Adrenal gland (tissue), 12 donors: ENCODE measurements around the gene QSOX1. TPM values are rescaled to one million over a fixed set of nuclear protein-coding genes. Genes with fewer than 3 reads are reported as not detected.

Source experiments
- DNase-seq, 7 donors: peaks; one replicate each; pipeline ENCODE4 v3.0.0-alpha.2; 2019 to 2020
- H3K27ac ChIP-seq, 5 donors: fragments of 200-600 bp; sonication (generic) in 4 of 5; 1 replicate in 3 of 5; 2 replicates in 2 of 5; pipeline versions ENCODE4 v1.5.1 to v1.8.0; 2016 to 2020; ENCODE audit warnings: mild to moderate bottlenecking in 1 of 5
- H3K27me3 ChIP-seq: fragments of 200-600 bp; 2 replicates; pipeline ENCODE4 v1.8.0; 2021
- H3K36me3 ChIP-seq, 2 donors: fragments of 200-600 bp; replicated peaks in 1 of 2; 1 replicate in 1 of 2; 2 replicates in 1 of 2; pipeline versions ENCODE4 v1.5.1 to v1.8.0; 2018 to 2022
- H3K4me1 ChIP-seq, 2 donors: fragments of 200-600 bp; replicated peaks in 1 of 2; 1 replicate in 1 of 2; 2 replicates in 1 of 2; pipeline versions ENCODE4 v1.5.1 to v1.8.0; 2018 to 2021
- H3K4me3 ChIP-seq, 4 donors: fragments of 200-600 bp; sonication (generic) in 3 of 4; one replicate each; pipeline ENCODE4 v1.5.1; 2016 to 2018
- H3K9me3 ChIP-seq, 3 donors: fragments of 200-600 bp; sonication (generic) in 1 of 3; replicated peaks in 1 of 3; 1 replicate in 2 of 3; 2 replicates in 1 of 3; pipeline versions ENCODE4 v1.5.1 to v1.8.0; 2016 to 2021
- CTCF ChIP-seq, 6 experiments: fragments of 450-650 bp in 4 of 6; fragments of 200-600 bp in 2 of 6; sonication (generic) in 1 of 6; IDR thresholded peaks; 1 replicate in 5 of 6; 2 replicates in 1 of 6; pipeline versions ENCODE4 v1.5.1 to v1.8.0; 2016 to 2021; ENCODE audit warnings: antibody characterized with exemption in 6 of 6, mild to moderate bottlenecking in 2 of 6, moderate library complexity in 1 of 6
- POLR2A ChIP-seq, 2 donors: fragments of 450-650 bp; IDR thresholded peaks; one replicate each; pipeline ENCODE4 v1.6.1; 2017; ENCODE audit warnings: antibody characterized with exemption in 2 of 2, mild to moderate bottlenecking in 2 of 2, moderate library complexity in 1 of 2
- WGBS, 4 donors: extraction: QIAGEN DNeasy Blood & Tissue Kit in 2 of 4; methylation state at CpG; one replicate each; pipeline versions ENCODE4 v1.1.5 to v1.1.7; 2013 to 2017; 5-methylcytosine and 5-hydroxymethylcytosine counted together
- intact Hi-C, 2 donors: fragments of 100-400 bp; cut with DNase I; formaldehyde crosslinking; loops; one replicate each; pipeline versions ENCODE4 v1.14.1 to v1.15.0; 2022 to 2023
- polyA plus RNA-seq, 3 donors: library from polyadenylated mRNA; stranded (reverse); fragments of 200-250 nt in 2 of 3; fragments of 350-450 nt in 1 of 3; fragmentation: Illumina TruSeq in 1 of 3; extraction: RNeasy Lipid Tissue Mini Kit (QIAGEN cat#74804) in 1 of 3; gene quantifications; one replicate each; pipeline ENCODE4 v1.2.3, GENCODE V29; 2013 to 2014
- total RNA-seq, 9 donors: library from RNA; depleted of rRNA in 4 of 9; stranded (reverse); fragments of >200 nt in 4 of 9; fragments of 120-200 nt in 1 of 9; fragmentation: NEBNext Ultra II Directional in 1 of 9; extraction: Animal tissue kit (Norgen Biotek cat#: 25700) in 1 of 9; gene quantifications; one replicate each; pipeline versions ENCODE4 v1.1.0 to v1.2.4, GENCODE V29; 2013 to 2023
- donor health status: healthy with polysubstance abuse.
- donor health status: Bipolar disorder and iron deficiency.
- donor health status: DM: yes; HTN: yes; CAD: no.
- donor health status: DM: no; HTN: no; CAD: no.
- donor health status: DM: no; HTN: no; CAD: no.
- donor health status: DM: yes; HTN: yes; CAD: no.

Gene QSOX1
- total and polyA plus RNA-seq, 12 donors = 33.7 to 234 (median 129) TPM

DNA sequence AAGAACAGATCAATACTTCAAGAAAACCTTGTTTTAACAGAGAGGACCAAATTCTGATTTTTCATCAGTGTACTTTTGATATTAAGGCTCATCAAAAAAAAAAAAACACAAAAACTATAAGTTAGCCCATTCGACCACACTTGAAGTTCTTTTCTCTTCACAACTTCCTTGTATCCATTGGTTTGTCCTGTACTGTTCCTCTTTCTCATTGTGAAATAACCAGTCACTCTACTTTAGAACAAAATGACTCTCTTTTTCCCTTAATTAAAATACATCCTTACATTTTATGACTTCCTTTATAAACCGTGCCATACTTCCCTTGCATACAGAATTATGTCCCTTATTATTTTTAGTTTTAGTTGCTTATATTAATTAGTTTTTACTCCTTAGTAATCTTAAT, 8.4 kb downstream of the QSOX1 start:
- Histone ChIP-seq H3K4me1 (peaks cover 13 to 32% of the 10 kb centered on the region in 2 donors), H3K4me3 (no peak overlapping the region), H3K36me3 (no peaks in the 10 kb centered on the region), H3K27ac (no peak overlapping the region), H3K27me3 (no peaks in the 10 kb centered on the region), H3K9me3 (no peaks in the 10 kb centered on the region)
- DNase-seq = no peak
- WGBS, 4 donors = 72 to 76% (median 72%) methylated on average over 2 of the region's 2 CpGs
- TF ChIP-seq CTCF (IDR thresholded peaks at IDR 0.05) (no peak), POLR2A (IDR thresholded peaks at IDR 0.05) (no peak)
- intact Hi-C loops = no loop called here

DNA sequence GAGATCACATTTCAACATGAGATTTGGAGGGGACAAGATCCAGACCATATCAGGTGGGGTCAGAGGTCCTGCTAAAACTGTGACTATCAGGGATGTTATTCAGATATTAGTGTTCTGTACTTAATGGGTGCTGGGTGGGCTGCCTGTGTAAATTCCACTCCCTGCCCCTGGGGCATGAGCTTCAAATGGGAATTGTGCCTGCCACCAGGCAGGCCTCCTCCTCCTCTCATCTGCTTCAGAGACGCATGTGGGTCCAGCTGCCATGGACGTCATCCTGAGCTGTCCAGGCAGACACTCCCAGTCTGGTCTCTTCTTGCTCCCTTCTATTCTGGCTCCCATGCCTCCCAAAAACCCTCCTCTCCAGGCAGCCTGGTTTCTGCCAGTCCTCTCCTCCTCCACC, 10.4 kb downstream of the QSOX1 start:
- no peak for TF ChIP-seq POLR2A (IDR thresholded peaks at IDR 0.05)
- TF ChIP-seq CTCF (IDR thresholded peaks at IDR 0.05) = no peak
- H3K27me3 ChIP-seq = no peaks in the 10 kb centered on the region
- H3K4me3 ChIP-seq = no peak overlapping the region
- H3K9me3 ChIP-seq = no peaks in the 10 kb centered on the region
- H3K36me3 ChIP-seq = no peaks in the 10 kb centered on the region
- DNase-seq = peak in 1 of 7 donors; percentile 11
- no peak overlapping the region for H3K27ac ChIP-seq
- H3K4me1 ChIP-seq = peaks cover 16 to 32% of the 10 kb centered on the region in 2 donors
- WGBS, 4 donors = 84 to 100% (median 91%) methylated on average over 2 of the region's 2 CpGs
- intact Hi-C loops = no loop called here

GRCh38 chr1:180165509-180166435, 11.1 kb downstream of the QSOX1 start:
- no peak overlapping the region for H3K4me3 ChIP-seq
- H3K27me3 ChIP-seq = no peaks in the 10 kb centered on the region
- TF ChIP-seq POLR2A (IDR thresholded peaks at IDR 0.05) (no peak), CTCF (IDR thresholded peaks at IDR 0.05) (no peak)
- DNase-seq = no peak
- H3K36me3 ChIP-seq = no peaks in the 10 kb centered on the region
- intact Hi-C loops = no loop called here
- WGBS, 4 donors = 87 to 99% (median 91%) methylated on average over 7 to 12 of the region's 12 CpGs
- H3K4me1 ChIP-seq = peaks cover 16 to 32% of the 10 kb centered on the region in 2 donors
- H3K9me3 ChIP-seq = no peaks in the 10 kb centered on the region
- peak overlapping the region in 2 of 5 donors; percentile 83 for H3K27ac ChIP-seq

DNA sequence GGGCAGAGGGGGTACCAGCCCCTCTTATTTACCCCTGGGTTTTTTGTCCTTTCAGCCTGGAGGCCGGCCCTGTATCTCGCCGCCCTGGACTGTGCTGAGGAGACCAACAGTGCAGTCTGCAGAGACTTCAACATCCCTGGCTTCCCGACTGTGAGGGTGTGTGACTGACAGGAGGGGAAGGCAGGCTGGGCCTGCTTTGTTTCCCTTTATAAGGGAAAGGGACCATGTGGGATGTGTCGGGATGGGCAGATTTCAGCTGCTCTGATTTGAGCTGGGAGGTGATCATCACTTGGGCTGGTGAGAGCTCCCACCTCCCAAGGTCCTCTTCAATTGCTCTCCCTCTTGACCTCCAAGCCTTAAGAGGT, 11.7 kb downstream of the QSOX1 start:
- Histone ChIP-seq H3K27ac (peak overlapping the region in 3 of 5 donors; percentile 4 to 83 (median 83)), H3K9me3 (no peaks in the 10 kb centered on the region), H3K36me3 (no peaks in the 10 kb centered on the region), H3K4me1 (peaks cover 16 to 32% of the 10 kb centered on the region in 2 donors), H3K4me3 (no peak overlapping the region), H3K27me3 (no peaks in the 10 kb centered on the region)
- DNase-seq = no peak
- intact Hi-C loops = no loop called here
- 90 to 100% (median 96%) methylated on average over 2 to 5 of the region's 5 CpGs for WGBS, 4 donors
- TF ChIP-seq CTCF (IDR thresholded peaks at IDR 0.05) = no peak
- TF ChIP-seq POLR2A (IDR thresholded peaks at IDR 0.05) = no peak
